Tibial artery (tissue), 4 donors: Measurements from ENCODE around the gene PHKG2.

Source experiments
- DNase-seq, 2 donors: peaks; one replicate each; pipeline ENCODE4 v3.0.0-alpha.2; 2019
- H3K27ac ChIP-seq, 2 donors: fragments of 200-600 bp; sonication (generic) in 1 of 2; 1 replicate in 1 of 2; 2 replicates in 1 of 2; pipeline ENCODE4 v1.5.1; 2018 to 2019; ENCODE audit warnings: mild to moderate bottlenecking in 1 of 2
- H3K27me3 ChIP-seq, 2 donors: fragments of 200-600 bp; sonication (generic) in 1 of 2; one replicate each; pipeline versions ENCODE4 v1.5.1 to v1.6.0; 2016 to 2019
- H3K36me3 ChIP-seq, 3 donors: fragments of 200-600 bp; sonication (generic) in 2 of 3; one replicate each; pipeline ENCODE4 v1.5.1; 2016 to 2019; ENCODE audit warnings: mild to moderate bottlenecking in 2 of 3
- H3K4me1 ChIP-seq, 4 donors: fragments of 200-600 bp; sonication (generic) in 2 of 4; 1 replicate in 3 of 4; 2 replicates in 1 of 4; pipeline ENCODE4 v1.5.1; 2016 to 2019
- H3K4me3 ChIP-seq, 2 donors: fragments of 200-600 bp; sonication (generic) in 1 of 2; 1 replicate in 1 of 2; 2 replicates in 1 of 2; pipeline ENCODE4 v1.5.1; 2018 to 2019; ENCODE audit warnings: mild to moderate bottlenecking in 2 of 2
- H3K9me3 ChIP-seq, 3 donors: fragments of 200-600 bp; sonication (generic) in 1 of 3; one replicate each; pipeline ENCODE4 v1.5.1; 2016 to 2019
- CTCF ChIP-seq, 2 experiments: fragments of 200-600 bp in 1 of 2; fragments of 450-650 bp in 1 of 2; IDR thresholded peaks; one replicate each; pipeline ENCODE4 v1.5.1; 2017 to 2019; ENCODE audit warnings: antibody characterized with exemption in 2 of 2, mild to moderate bottlenecking in 1 of 2, moderate library complexity in 1 of 2
- intact Hi-C: fragments of 100-400 bp; cut with DNase I; formaldehyde crosslinking; loops from one replicate; pipeline ENCODE4 v1.15.0; 2023; ENCODE audit warnings: low total_unique reads

PHKG2 gene

GRCh38 chr16:30740364-30741251 lies 7.6 kb upstream of the PHKG2 start:
- intact Hi-C loops: loop anchor here (10.0 kb wide), 1 partner anchor 64 kb away; no protein-coding TSS in a partner anchor
- Histone ChIP-seq H3K27ac (peak overlapping the region; percentile 69 to 76), H3K27me3 (no peaks in the 10 kb centered on the region), H3K4me3 (peak overlapping the region; percentile 0 to 27), H3K9me3 (no peaks in the 10 kb centered on the region), H3K4me1 (peaks cover 0 to 30% (median 20%) of the 10 kb centered on the region in 4 donors), H3K36me3 (peaks cover 38 to 59% (median 43%) of the 10 kb centered on the region in 3 donors)
- peak; percentile 90 to 95 for DNase-seq
- no peak for TF ChIP-seq CTCF (IDR thresholded peaks at IDR 0.05)

- Histone ChIP-seq H3K27me3 (no peaks in the 10 kb centered on the region), H3K9me3 (no peaks in the 10 kb centered on the region), H3K36me3 (peaks cover 30 to 50% (median 34%) of the 10 kb centered on the region in 3 donors), H3K4me1 (peaks cover 0 to 30% (median 20%) of the 10 kb centered on the region in 4 donors), H3K27ac (peak overlapping the region; percentile 69 to 76), H3K4me3 (peak overlapping the region in 1 of 2 donors; percentile 27)
- intact Hi-C loops: loop anchor here (10.0 kb wide), 1 partner anchor 63 kb away; no protein-coding TSS in a partner anchor
- no peak for TF ChIP-seq CTCF (IDR thresholded peaks at IDR 0.05)
- peak in 1 of 2 donors; percentile 71 for DNase-seq
Observed at GRCh38 chr16:30741461-30741914, 6.7 kb upstream of the PHKG2 start.

DNA sequence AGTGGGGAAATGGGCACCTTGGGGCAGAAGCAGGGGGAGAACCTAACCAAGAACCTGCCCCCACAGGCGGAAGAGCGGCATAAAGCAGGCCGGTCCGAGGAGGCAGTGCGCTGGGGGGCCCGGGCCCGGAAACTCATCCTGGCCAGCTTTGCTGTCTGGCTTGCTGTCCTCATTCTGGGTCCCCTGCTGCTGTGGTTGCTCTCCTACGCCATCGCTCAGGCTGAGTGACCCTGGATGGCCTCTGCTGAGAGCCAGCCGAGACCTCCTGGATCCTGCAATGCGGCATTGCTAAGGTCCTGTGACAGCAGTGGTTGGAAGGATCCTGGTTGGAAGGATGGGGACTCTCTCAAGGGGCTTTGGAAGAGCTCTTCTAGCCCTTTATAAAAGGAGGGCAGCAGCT lies 4.5 kb upstream of the PHKG2 start:
- no peak overlapping the region for H3K4me3 ChIP-seq
- no peaks in the 10 kb centered on the region for H3K9me3 ChIP-seq
- H3K36me3 ChIP-seq: peaks cover 7 to 28% (median 12%) of the 10 kb centered on the region in 3 donors
- DNase-seq: no peak
- H3K27ac ChIP-seq: no peak overlapping the region
- intact Hi-C loops: loop anchor here (10.0 kb wide), 1 partner anchor 61 kb away; no protein-coding TSS in a partner anchor
- no peak for TF ChIP-seq CTCF (IDR thresholded peaks at IDR 0.05)
- peaks cover 0 to 41% (median 28%) of the 10 kb centered on the region in 4 donors for H3K4me1 ChIP-seq
- no peaks in the 10 kb centered on the region for H3K27me3 ChIP-seq

DNA sequence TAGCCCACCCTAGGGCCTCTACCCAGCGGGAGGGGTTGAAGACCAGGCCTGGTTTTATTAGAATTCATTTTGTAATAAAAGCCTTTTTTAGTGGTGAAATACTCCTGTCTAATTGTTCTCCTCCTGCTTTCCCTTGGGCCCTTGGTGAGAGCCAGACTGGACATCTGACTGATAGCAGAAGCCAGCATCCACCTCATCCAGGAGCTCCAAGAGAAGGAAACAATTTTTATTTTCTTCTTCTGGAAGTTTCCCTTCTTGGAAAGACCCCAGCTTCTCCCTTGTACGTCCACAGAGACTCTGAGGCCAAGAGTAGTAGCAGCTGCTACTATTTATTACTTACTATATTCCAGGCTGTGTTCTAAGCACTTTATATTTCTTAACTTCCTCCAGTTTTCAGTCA lies 4.0 kb upstream of the PHKG2 start:
- peaks cover 0 to 44% (median 28%) of the 10 kb centered on the region in 4 donors for H3K4me1 ChIP-seq

GRCh38 chr16:30745082-30745481 lies 3.1 kb upstream of the PHKG2 start:
- H3K27me3 ChIP-seq: no peaks in the 10 kb centered on the region
- no peak for TF ChIP-seq CTCF (IDR thresholded peaks at IDR 0.05)
- H3K9me3 ChIP-seq: no peaks in the 10 kb centered on the region
- H3K27ac ChIP-seq: no peak overlapping the region
- no peak overlapping the region for H3K4me3 ChIP-seq
- intact Hi-C loops: loop anchor here (10.0 kb wide), 1 partner anchor 60 kb away; no protein-coding TSS in a partner anchor
- no peak for DNase-seq
- peaks cover 0 to 19% (median 0%) of the 10 kb centered on the region in 3 donors for H3K36me3 ChIP-seq
- H3K4me1 ChIP-seq: peaks cover 0 to 45% (median 26%) of the 10 kb centered on the region in 4 donors

More for the DNA sequence above, 4.0 kb upstream of the PHKG2 start:
- Histone ChIP-seq H3K27me3 (no peaks in the 10 kb centered on the region), H3K27ac (no peak overlapping the region), H3K4me3 (no peak overlapping the region), H3K9me3 (no peaks in the 10 kb centered on the region), H3K36me3 (peaks cover 3 to 23% (median 7%) of the 10 kb centered on the region in 3 donors)
- no peak for TF ChIP-seq CTCF (IDR thresholded peaks at IDR 0.05)
- intact Hi-C loops: loop anchor here (10.0 kb wide), 1 partner anchor 61 kb away; no protein-coding TSS in a partner anchor
- DNase-seq: peak in 1 of 2 donors; percentile 59
